Fibroblast of pulmonary artery (primary cell): ENCODE data around the gene AFAP1L1.
A peak's percentile ranks its signal among the peaks of the same experiment; 100 is the strongest.

ENCODE experiments used
- DNase-seq: peaks from one replicate; pipeline ENCODE4 v3.0.0-alpha.2; 2010; ENCODE audit warnings: low read depth
- H3K4me3 ChIP-seq: replicated peaks from 2 replicates; pipeline ENCODE4 v1.5.1; 2011; ENCODE audit warnings: low read depth, mild to moderate bottlenecking, control low read depth, low read length, moderate library complexity
- CTCF ChIP-seq: IDR thresholded peaks from 2 replicates; pipeline ENCODE4 v1.5.1; 2011; ENCODE audit warnings: mild to moderate bottlenecking, control low read depth, low read length, inconsistent platforms; ENCODE audit errors: missing control alignments

AFAP1L1 gene

DNA sequence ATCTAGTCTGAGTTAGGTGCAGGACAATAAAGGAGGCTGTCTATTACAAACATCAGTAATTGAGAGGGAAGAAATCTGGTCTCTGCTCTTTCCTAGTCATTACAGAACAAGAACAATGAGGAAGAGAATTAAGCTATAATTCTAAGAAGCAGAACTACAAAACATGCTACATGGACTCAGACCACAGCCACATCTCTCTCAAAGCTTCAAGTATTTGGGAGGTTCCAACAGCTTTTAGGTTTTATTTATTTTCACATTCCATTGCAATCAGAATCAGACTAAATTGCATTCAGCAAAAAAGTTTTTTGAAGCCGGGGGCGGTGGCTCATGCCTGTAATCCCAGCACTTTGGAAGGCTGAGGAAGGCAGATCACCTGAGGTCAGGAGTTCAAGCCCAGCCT is 72.5 kb downstream of the AFAP1L1 start:
- no peak overlapping the region for H3K4me3 ChIP-seq
- no peak for DNase-seq
- TF ChIP-seq CTCF, result no peak

GRCh38 chr5:149345147-149345891 is 73.7 kb downstream of the AFAP1L1 start, which contains the start of gene GRPEL2:
GRPEL2 (plus strand) TSS chr5:149345499; CDS start chr5:149345540, 41 bp downstream.
- DNase-seq, result peak; percentile 98
- peak within 1 kb of the TSS; percentile 97 for H3K4me3 ChIP-seq
- TF ChIP-seq CTCF, result no peak

DNA sequence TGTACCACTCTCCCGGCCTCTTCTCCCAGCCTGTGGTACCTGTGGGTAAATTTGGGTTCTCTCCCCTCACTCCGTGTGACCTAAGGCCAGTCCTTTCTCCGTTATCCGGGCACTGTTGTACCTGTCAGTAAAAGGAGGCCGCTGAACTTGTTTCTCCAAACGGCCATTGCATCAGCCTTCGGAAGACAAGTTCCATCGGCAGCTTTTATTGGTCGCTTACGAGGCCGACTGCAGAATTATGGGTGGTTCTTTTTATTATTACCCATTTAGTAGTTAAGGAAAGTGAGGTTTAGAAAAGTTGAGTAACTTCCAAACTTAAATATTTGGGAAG is 74.2 kb downstream of the AFAP1L1 start:
- DNase-seq, result peak; percentile 62
- TF ChIP-seq CTCF, result no peak
- peak overlapping the region; percentile 97 for H3K4me3 ChIP-seq

GRCh38 chr5:149348518-149348917 is 76.9 kb downstream of the AFAP1L1 start:
- peak; percentile 11 for DNase-seq
- no peak for TF ChIP-seq CTCF
- H3K4me3 ChIP-seq, result no peak overlapping the region

DNA sequence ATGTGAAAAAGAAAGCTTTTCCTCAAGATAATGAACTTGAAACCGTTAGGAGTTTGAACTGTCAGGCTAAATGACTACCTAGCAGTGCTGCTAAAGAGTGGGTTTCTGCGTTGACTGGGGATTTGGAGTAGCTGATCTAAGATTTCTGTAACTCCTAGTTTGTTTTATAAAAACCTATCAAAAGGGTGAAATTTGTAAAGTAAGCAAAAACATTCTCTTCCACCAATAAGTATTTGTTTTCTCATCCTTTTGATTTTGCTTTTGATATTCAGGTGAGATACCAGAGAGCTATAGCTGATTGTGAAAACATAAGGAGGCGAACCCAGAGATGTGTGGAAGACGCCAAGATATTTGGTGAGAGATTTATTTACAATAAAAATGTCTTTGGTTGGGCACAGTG is 77.7 kb downstream of the AFAP1L1 start:
- DNase-seq, result no peak
- TF ChIP-seq CTCF, result no peak
- no peak overlapping the region for H3K4me3 ChIP-seq

- no peak for DNase-seq
- H3K4me3 ChIP-seq, result no peak overlapping the region
- TF ChIP-seq CTCF, result no peak
These were observed 80.5 kb downstream of the AFAP1L1 start for GRCh38 chr5:149352169-149352568.

DNA sequence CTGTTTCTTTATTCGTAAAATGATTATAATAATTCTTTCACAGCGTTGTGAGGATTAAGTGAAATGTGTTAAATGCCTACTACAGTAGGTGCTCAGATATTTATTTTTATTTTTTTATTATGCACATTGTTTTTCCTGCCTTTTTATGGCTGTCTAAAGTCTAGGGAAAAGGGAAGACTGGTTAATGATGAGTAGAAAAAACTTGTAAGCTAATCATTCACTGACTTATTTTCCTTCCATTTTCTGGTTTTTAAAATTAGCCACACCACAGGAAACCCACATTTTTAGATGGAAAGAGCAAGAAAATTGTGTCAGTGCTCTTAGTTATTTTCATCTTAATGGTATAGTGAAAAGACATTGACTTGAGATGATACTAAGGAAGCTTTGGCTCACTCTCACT is 82.3 kb downstream of the AFAP1L1 start:
- TF ChIP-seq CTCF, result no peak
- DNase-seq, result no peak
- no peak overlapping the region for H3K4me3 ChIP-seq
